HG03108 (cell line): ENCODE results near the gene HOXA1.

Experiments
- ATAC-seq: cut with Tn5 transposase; IDR thresholded peaks from one replicate; pipeline ENCODE4 v1.9.1; 2021; ENCODE audit warnings: moderate library complexity; ENCODE audit not compliant: unreplicated experiment

The HOXA1 gene

GRCh38 chr7:27094304-27095049 is 1.3 kb downstream of the HOXA1 start:
- ATAC-seq: no peak

DNA sequence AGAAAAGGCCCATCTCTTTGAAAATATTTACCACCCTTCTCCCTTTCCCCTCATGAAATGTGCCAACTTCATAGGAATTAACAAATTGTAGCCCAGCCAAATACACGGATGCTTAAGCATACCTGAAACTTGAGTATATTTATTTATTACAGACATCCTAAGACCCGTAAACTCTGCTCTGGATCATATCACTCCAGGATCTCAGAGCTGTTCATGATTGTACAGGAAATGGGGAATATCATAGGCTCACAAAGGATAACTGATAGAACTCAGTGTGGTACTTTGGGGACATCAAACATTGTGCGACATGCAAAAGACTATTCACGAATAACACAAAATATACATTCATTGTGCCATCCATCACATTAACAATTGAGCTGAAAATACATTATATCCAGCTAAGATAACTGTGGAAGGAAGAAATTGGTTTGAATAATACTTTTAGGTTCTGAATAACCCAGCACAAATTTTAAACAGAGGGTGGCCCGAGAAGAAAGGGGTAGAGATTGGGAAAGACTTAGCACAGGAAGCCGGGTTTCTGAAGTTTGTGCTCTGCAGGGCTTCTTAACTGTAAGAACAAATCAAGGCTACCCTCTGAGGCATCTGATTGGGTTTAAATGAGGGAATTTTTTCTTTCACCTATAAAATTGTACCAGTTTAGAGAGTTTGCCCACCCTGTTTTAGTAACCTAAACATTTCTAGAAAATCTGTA is 2.5 kb downstream of the HOXA1 start:
- ATAC-seq: no peak

GRCh38 chr7:27092819-27093110 is 3.0 kb downstream of the HOXA1 start:
- ATAC-seq: no peak

GRCh38 chr7:27091941-27092818 is 3.6 kb downstream of the HOXA1 start:
- ATAC-seq: no peak

DNA sequence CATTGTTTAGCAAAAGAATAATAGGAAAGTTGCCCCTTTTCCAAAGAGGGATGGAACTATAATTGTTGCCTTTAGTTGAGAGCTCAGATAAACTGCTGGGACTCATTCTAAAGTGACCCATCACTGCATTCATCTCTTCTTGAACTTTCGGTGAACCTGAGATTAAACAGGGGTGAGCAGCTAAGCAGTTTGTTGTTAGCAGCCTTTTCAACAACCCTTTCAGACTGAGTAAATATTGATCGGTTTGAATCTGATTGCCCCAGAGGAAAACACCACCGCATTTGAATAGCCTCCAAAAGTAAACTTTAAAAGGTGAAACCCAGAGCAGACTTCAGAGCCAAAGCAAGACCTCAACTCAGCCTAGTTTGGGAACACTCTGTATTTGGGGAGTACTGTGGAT is 4.7 kb downstream of the HOXA1 start:
- ATAC-seq: no peak

- no peak for ATAC-seq
These were observed 7.5 kb downstream of the HOXA1 start for GRCh38 chr7:27088002-27088922.

- ATAC-seq: no peak
These were observed 12.2 kb downstream of the HOXA1 start for GRCh38 chr7:27083646-27084045.

DNA sequence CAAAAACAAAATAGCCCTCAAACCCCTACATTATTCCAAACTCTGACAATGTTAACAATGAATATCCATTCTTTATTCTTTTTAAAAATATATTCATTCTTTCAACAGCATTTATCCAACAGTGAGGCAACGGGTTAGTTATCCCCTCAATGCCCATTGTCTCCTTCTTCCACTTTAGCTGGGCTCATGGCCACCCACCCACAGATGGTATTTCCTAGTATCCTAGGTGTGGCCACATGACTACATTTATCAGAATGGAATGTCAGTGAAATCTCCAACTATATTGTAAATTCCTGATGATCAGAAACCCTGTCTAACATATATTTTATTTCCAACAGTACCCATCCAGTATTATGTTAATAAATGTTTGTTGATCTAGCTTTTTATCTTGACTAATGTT is 13.6 kb downstream of the HOXA1 start:
- no peak for ATAC-seq

DNA sequence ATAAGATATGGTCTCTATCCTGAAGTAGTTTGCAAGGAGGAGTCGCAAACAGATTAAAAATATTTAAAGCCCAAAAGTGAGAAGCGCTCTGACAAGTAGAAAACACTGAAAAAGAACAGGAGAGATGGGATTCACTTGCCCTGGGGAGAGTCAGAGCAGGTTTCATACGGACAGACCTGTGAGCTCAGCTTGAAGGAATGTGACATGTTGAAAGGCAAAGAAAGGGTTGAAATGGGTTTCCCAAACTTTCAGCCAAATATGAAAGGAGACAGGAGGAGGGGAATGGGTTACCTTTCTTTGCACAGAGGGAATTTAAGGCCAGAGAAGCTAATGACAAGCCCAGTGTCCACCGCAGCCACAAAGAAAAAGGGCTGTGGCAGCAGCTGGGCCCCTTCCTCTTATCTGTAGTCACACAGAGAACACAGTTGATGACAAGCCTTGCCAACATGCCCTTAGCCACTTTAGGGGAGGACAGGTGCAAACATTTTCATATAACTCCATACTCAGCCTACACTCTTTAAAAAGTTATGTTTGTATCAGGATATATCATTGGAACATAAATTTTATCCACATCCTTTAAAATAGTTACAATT is 14.9 kb downstream of the HOXA1 start:
- ATAC-seq: no peak

DNA sequence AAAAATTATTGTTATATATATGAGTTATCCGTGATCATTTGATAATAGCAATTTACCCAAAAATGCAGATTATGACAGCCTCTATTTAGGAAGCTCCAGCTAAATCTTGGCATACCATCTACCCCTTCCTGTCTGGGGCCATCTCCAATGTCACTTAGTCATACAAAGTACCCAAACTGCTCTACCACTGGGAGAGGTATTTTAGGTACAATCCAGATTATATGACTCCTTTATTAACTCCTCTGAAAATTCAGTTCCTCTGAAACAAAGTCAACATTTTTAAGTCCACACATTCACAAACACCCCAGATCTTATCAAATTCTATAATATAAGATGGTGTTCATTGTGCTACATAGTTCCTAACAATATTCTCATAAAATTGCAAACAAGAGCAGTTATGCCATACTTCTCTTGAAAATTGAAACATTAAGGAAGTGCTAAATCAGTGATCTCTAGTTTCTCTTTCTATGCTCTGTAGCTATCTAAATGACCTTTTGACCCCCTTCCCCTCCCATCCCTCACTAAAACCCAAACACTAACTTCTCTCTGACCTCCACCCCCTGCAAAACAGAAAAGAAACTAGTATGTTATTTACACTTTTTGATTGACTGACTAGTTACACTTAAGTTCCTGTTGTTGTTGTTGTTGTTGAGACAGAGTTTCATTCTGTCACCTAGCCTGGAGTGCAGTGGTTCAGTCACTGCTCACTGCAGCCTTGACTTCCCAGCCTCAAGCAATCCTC is 16.4 kb downstream of the HOXA1 start:
- no peak for ATAC-seq

DNA sequence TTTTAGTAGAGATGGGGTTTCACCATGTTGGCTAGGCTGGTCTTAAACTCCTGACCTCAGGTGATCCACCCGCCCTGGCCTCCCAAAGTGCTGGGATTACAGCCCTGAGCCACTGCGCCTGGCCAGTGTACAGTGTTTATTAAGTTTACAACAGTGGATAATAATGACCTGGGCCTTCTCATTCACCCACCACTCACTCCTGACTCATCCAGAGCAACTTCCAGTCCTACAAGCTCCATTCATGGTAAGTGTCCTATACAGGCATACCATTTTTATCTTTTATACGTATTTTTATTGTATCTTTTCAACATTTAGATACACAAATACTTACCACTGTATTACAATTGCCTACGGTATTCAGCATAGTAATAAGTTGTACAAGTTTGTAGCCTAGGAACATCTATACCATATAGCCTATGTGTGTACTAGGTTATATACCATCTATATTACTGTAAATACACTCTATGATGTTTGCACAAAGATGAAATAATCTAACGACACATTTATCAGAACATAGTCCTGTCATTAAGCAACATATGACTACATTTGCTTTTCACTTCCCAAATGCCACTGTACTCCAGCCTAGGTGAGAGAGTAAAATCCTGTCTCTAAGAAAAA is 17.1 kb downstream of the HOXA1 start:
- ATAC-seq: no peak

GRCh38 chr7:27073076-27073475 is 22.7 kb downstream of the HOXA1 start:
- no peak for ATAC-seq

DNA sequence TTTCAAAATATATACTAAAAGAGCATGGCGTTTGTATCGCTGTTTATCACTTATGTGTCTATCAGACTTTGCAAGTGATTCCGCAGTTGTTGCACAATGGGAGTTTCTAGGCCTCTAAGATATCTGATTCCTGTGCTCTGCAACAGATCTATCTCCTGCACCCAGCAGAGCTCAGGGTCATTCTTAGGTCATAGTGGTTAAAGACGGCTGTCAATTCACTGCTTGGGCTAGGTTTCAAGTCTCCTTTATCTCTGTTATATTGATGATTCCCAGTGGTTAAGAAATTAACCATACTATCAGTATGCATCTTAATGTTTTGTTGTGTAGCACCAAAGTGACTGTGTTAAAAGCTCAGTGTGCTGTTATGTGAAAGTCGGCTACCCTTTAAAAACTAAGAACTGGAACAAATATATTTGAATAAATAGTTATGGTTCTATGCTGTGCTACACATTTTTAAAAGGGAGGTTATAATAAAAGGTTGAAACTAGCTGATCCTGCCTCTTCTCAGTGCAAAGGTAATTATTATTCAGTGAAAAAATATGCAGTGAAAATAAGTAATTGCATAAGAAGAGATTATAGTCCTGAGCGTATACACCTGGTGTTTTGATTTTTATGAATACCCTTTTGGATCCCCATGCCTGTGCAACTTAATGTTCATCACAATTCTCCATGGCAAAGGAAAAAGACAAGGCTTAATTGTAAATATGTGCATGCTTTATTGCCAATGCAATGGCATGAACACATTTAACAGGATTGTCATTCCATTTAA is 24.0 kb downstream of the HOXA1 start:
- ATAC-seq: no peak

- no peak for ATAC-seq
These were observed 27.5 kb downstream of the HOXA1 start for GRCh38 chr7:27068259-27068658.

- ATAC-seq: no peak
These were observed 29.7 kb downstream of the HOXA1 start for GRCh38 chr7:27066148-27066547.

- no peak for ATAC-seq
These were observed 30.1 kb downstream of the HOXA1 start for GRCh38 chr7:27065709-27066108.

- no peak for ATAC-seq
These were observed 31.1 kb downstream of the HOXA1 start for GRCh38 chr7:27064661-27065060.

- no peak for ATAC-seq
These were observed 31.6 kb downstream of the HOXA1 start for GRCh38 chr7:27064159-27064558.

GRCh38 chr7:27062946-27063345 is 32.9 kb downstream of the HOXA1 start:
- ATAC-seq: no peak
